Measurements from ENCODE around the gene HSBP1.

The HSBP1 gene

GRCh38 chr16:83839561-83839960 is 31.8 kb downstream of the HSBP1 start:
- DNase-seq (ENCODE audit: low spot score): no peak

- no peak for DNase-seq (ENCODE audit: low spot score)
Observed at GRCh38 chr16:83840060-83840617, 32.4 kb downstream of the HSBP1 start.

- DNase-seq (ENCODE audit: low spot score): no peak
Observed at GRCh38 chr16:83842291-83842690, 34.5 kb downstream of the HSBP1 start.

DNA sequence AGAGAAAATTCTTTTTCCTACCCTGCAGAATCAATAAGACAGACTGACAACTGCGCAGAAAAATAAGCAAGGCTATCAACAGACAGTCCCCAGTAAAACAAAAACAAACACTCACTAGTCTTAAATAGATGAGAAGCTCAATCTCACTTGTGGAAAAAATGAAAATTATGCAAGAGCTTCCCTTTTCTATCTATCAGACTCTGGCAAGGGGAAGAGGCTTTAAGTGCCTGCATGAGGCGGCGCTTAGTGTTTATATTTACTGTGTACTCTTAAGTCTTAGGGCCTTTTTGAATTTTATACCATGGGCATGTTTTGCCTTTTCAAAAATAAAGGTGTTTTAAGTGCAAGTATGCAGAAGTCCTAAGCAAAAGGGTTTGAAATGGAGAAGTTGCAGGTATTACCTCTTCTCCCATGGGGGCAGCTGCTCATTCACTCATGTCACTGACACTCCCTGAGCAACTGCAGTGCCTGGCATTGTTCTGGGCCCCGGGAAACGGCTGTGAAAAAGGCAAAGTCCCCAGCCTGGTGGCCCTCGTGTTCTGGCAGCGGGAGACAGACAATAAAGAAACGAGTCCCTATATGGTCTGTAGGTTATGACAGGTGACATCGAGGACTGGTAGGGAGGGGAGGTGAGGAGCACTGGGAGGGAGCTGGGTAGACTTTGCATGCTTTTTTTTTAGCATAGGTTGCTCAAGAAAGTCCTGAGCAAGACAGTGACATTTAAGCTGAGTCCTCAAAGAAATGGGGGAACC is 35.2 kb downstream of the HSBP1 start:
- no peak for DNase-seq (ENCODE audit: low spot score)

DNA sequence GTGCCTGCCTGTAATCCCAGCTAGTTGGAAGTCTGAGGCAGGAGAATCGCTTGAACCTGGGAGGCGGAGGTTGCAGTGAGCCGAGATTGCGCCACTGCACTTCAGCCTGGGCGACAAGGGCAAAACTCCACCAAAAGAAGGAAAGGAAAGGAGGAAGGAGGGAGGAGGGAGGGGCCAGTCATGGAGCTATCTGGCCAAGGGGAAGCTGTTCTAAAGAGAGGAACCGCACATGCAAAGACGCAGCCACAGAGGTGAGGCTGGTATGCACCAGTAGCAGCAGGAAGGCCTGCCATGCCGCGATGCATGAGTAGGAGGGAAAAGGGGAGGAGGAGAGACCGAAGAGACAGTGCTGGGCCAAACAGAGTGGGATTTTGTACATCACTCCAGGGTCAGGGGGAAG is 35.9 kb downstream of the HSBP1 start:
- DNase-seq (ENCODE audit: low spot score): no peak

DNA sequence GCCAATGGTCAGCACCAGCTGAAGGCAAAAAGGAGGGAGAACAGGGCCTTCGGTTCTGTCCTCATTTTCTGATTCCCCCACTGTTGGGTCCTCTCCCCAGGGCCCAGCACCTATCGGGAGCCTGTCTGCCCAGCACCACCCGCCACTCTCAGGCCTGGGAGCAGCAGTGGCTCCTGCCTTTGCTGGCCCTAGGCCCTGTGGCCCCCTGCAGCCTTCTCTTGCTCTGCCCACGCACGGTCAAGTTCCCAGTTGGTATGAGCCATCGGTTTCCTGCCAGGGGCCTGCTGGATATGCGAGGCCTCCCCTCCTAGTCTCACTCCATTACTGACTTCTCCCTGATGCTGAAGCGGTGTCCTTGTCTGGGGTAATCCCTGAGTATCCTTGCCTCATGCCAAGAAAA is 37.5 kb downstream of the HSBP1 start:
- DNase-seq (ENCODE audit: low spot score): no peak

DNA sequence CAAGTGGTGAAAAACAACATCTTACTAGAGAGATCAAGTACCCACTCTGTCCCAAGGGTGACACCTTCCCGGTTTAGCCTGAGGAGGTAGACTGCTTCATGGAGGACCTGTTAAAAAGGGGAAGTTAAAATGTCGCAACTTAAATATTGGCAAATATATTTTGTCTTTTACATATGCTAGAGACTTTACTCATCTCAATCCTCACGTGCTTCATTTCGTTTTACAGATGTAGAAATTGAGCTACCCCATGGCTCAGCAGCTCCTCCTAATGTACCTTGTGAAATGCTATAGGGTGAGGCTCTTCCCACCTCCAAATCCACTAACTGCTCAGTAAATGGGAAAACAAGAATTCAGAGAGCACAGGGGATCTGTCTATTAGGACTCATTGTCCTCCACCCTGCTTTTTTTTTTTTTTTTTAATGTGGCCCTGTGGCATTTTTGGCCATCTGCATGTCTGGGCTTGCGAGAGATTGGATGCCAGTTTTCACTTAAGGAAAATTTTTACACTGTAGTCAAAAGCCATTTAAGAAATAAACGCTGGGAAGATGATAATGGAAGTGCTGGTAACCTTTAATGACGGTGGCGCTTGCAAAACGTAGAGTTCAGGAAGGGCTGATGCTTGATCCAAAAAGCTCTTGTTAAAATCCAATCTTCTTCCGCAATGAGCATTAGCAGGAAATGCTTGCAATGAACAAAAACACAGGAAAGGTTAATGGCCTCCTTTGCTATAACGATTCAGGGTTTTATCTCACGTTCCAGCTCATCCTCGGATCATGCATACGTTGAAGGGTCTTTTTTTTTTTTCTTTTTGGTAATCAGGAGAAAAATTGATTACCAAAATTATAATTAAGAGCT is 39.8 kb downstream of the HSBP1 start:
- DNase-seq (ENCODE audit: low spot score): no peak

- no peak for DNase-seq (ENCODE audit: low spot score)
Observed at GRCh38 chr16:83849421-83849820, 41.6 kb downstream of the HSBP1 start.

DNA sequence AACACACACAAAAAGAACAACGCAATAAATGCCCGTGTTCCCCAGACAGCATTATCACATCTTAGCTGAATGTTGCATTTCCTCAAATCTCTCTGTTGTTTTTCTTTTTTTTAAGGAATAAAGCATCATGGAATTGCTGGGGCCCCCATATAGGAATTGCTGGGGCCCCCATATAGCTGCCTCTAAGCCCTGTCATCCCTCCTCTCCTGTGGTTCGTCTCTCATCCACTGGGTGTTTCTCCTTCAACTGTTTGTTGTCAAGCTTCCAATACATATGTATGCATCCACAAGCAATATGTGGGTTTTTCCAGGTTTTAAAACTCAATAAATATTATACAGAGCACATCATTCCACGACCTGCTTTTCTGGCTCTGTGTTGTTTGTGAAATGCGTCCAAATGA is 43.2 kb downstream of the HSBP1 start:
- no peak for DNase-seq (ENCODE audit: low spot score)

GRCh38 chr16:83851473-83851872 is 43.7 kb downstream of the HSBP1 start:
- DNase-seq (ENCODE audit: low spot score): no peak

GRCh38 chr16:83852774-83853173 is 45.0 kb downstream of the HSBP1 start:
- DNase-seq (ENCODE audit: low spot score): no peak

DNA sequence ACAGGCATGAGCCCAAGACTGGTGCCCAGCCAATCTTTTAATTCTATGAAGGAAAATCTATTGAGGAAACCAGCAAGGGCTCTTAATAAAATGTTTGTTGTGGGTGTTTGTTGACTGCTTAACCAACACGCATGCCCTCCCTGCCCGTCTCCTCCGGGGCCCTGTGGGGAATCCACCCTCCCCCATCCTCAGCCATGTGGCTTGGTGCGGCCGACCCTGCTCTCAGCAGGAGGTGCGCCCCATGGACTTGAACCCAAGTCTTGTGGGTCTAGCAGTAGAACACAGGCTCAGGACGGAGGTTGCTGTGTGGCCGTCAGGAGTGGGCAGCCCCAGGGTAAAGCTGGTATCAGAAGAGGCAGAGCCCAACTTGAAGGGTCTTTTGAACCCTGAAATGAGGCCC is 46.1 kb downstream of the HSBP1 start:
- no peak for DNase-seq (ENCODE audit: low spot score)

DNA sequence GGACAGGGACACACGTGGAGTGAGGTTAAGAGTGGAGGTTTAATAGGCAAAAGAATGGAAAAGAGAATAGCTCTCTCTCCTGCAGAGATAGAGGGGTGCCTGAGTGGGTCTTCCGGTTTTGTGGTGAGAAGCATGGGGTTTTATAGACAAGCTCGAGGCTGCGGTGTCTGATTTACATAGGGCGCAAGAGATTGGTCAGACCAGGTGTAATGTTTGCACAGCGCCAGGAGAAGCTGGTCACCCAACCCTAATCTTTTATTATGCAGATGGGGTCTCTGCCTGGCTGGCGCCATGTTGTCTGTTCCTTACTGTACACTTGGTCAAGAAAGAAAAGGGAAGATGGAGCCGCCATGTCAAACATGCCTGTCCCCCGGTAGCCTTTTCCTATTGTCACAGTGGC is 46.6 kb downstream of the HSBP1 start:
- DNase-seq (ENCODE audit: low spot score): no peak

GRCh38 chr16:83856792-83857191 is 49.0 kb downstream of the HSBP1 start:
- no peak for DNase-seq (ENCODE audit: low spot score)

DNA sequence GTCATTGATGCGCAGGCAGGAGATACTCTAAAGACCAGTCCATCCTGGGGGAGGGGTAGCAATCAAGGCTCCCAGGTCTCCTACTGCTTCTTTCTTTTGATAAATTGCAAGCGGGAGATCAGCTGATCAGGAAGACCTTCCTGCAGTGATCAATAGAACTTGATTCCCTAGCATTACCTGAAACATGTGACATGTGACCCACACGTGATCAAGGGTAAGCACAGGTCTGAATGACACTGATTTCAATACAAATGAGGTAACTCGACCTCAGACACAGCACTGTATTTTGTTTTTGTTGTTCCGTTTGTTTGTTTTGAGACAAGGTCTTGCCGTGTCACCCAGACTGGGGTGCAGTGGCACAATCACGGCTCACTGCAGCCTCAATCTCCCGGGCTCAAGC is 51.5 kb downstream of the HSBP1 start:
- no peak for DNase-seq (ENCODE audit: low spot score)

GRCh38 chr16:83862661-83863060 is 54.9 kb downstream of the HSBP1 start:
- no peak for DNase-seq (ENCODE audit: low spot score)

DNA sequence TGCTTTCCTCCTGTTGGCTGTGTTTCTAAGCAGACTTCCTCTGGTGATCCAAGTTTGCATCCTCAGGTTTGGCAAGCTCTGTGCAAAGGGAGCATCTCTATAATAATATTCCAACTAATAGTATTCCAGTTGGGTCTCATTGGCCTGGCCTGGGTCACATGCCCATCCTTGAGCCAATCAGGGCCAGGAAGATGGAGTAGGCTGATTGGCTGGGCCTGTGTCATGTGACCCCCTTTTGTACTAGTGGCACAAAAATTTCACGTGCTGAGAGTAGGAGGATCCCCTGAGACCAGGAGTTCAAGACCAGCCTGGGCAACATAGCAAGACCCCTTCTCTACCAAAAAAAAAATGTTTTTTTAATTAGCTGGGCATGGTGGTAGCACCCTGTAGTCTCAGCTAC is 55.9 kb downstream of the HSBP1 start:
- no peak for DNase-seq (ENCODE audit: low spot score)
